Activated CD8-positive, alpha-beta T cell treated with anti-CD3 and anti-CD28 coated beads for 36 hours (primary cell): ENCODE results near the gene THSD7B. TPM values are rescaled to one million over a fixed set of nuclear protein-coding genes. Genes with fewer than 3 reads are reported as not detected.

Experiments used
- ATAC-seq: fragments of 200-7000 bp; cut with Tn5 transposase; one replicate; pipeline ENCODE4 v1.10.0; 2021; ENCODE audit warnings: mild to moderate bottlenecking, moderate library complexity
- CTCF ChIA-PET: fragments of 350-600 bp; sonication (Branson Sonifier 250); formaldehyde crosslinking; loops from one replicate; lab custom pipeline; 2021; ENCODE audit warnings: antibody characterized with exemption; lab: Charles Lee
- POLR2A ChIA-PET: fragments of 350-600 bp; sonication (Branson Sonifier 250); formaldehyde crosslinking; loops from one replicate; lab custom pipeline; 2021; ENCODE audit warnings: antibody characterized with exemption; lab: Charles Lee
- DNase-seq: peaks from one replicate; pipeline ENCODE4 v3.0.0-alpha.2; 2020
- H3K27ac Mint-ChIP-seq: one replicate; pipeline ENCODE4 v1.8.0; 2021; ENCODE audit warnings: mild to moderate bottlenecking, mixed read lengths
- H3K27me3 Mint-ChIP-seq: one replicate; pipeline ENCODE4 v1.8.0; 2021; ENCODE audit warnings: mixed read lengths
- H3K36me3 Mint-ChIP-seq: one replicate; pipeline ENCODE4 v1.8.0; 2021; ENCODE audit warnings: low read depth, mixed read lengths
- H3K4me1 Mint-ChIP-seq: one replicate; pipeline ENCODE4 v1.8.0; 2021; ENCODE audit warnings: low read depth, mixed read lengths
- H3K4me3 Mint-ChIP-seq: one replicate; pipeline ENCODE4 v1.8.0; 2021; ENCODE audit warnings: mild to moderate bottlenecking, moderate library complexity, mixed read lengths
- H3K9me3 Mint-ChIP-seq: one replicate; pipeline ENCODE4 v1.8.0; 2021; ENCODE audit warnings: mixed read lengths
- intact Hi-C: fragments of 100-400 bp; cut with micrococcal nuclease; formaldehyde crosslinking; loops from one replicate; pipeline ENCODE4 v1.10.0; 2022
- total RNA-seq, 2 experiments: library from RNA; stranded (reverse); gene quantifications; one replicate each; pipeline ENCODE4 v1.2.3, GENCODE V29; 2021
- TF ChIP-seq, protein P1 (sequence below): fragments of 200-600 bp; IDR thresholded peaks from one replicate; pipeline ENCODE4 v1.8.0; 2022; ENCODE audit warnings: antibody characterized with exemption, mild to moderate bottlenecking

The THSD7B gene
- total RNA-seq, 2 experiments from 2014 or later, result not detected

DNA sequence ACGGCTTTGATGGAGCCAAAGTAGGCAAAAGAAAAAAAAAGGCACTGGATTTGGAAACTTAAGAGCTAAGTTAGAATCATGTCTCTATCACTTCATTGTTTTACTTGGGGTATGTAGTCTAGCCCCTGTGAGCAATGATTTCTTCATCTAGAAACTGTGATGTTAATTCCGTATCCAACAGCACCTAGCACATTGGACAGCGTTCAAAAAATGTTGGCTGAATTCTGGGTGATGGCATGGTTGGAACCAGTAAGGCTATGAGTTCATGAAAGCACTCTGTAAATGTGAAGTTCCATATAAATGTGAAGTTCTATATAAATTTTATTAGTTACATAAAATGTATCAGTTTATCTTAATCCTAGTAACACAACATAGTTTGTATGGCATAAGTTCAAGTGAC is 890.5 kb downstream of the THSD7B start:
- Mint-ChIP-seq H3K4me1 (no peaks in the 10 kb centered on the region), H3K27me3 (no peaks in the 10 kb centered on the region), H3K9me3 (no peaks in the 10 kb centered on the region), H3K27ac (no peak overlapping the region), H3K36me3 (no peaks in the 10 kb centered on the region), H3K4me3 (no peak overlapping the region)
- TF ChIP-seq, protein P1, sequence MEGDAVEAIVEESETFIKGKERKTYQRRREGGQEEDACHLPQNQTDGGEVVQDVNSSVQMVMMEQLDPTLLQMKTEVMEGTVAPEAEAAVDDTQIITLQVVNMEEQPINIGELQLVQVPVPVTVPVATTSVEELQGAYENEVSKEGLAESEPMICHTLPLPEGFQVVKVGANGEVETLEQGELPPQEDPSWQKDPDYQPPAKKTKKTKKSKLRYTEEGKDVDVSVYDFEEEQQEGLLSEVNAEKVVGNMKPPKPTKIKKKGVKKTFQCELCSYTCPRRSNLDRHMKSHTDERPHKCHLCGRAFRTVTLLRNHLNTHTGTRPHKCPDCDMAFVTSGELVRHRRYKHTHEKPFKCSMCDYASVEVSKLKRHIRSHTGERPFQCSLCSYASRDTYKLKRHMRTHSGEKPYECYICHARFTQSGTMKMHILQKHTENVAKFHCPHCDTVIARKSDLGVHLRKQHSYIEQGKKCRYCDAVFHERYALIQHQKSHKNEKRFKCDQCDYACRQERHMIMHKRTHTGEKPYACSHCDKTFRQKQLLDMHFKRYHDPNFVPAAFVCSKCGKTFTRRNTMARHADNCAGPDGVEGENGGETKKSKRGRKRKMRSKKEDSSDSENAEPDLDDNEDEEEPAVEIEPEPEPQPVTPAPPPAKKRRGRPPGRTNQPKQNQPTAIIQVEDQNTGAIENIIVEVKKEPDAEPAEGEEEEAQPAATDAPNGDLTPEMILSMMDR, result no peak
- ChIA-PET POLR2A (no interaction called here), CTCF (no interaction called here)
- ATAC-seq (no peak), DNase-seq (no peak)
- intact Hi-C loops, result no loop called here

DNA sequence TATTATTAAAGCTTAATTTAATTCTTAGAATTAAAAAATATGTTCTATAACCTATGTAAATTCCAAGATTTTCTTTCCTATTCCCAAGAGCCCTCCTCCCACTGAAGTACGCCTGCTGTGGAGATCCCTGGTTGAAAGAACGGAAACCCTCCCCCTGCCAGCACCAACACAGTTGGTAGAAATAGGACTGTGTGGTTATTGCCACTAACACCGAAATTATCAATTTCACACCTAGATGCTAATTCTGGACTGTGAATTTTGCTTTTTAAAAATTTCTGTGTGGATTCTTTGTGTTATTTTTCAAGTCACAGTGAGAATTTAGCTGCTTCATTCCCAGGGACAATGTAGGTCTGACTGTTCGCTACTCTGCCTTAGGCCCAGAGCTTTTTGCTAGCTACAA is 893.1 kb downstream of the THSD7B start:
- no peaks in the 10 kb centered on the region for H3K27me3 Mint-ChIP-seq
- POLR2A ChIA-PET, result interaction anchor here (0.7 kb wide), 1 partner anchor 69 kb away, joined by 3 read pairs; no protein-coding TSS in a partner anchor
- TF ChIP-seq, protein P1, result no peak
- no peak overlapping the region for H3K27ac Mint-ChIP-seq
- no peaks in the 10 kb centered on the region for H3K4me1 Mint-ChIP-seq
- H3K4me3 Mint-ChIP-seq, result no peak overlapping the region
- ATAC-seq (no peak), DNase-seq (no peak)
- H3K9me3 Mint-ChIP-seq, result peaks cover 1% of the 10 kb centered on the region
- intact Hi-C loops, result no loop called here
- H3K36me3 Mint-ChIP-seq, result no peaks in the 10 kb centered on the region
- CTCF ChIA-PET, result no interaction called here

DNA sequence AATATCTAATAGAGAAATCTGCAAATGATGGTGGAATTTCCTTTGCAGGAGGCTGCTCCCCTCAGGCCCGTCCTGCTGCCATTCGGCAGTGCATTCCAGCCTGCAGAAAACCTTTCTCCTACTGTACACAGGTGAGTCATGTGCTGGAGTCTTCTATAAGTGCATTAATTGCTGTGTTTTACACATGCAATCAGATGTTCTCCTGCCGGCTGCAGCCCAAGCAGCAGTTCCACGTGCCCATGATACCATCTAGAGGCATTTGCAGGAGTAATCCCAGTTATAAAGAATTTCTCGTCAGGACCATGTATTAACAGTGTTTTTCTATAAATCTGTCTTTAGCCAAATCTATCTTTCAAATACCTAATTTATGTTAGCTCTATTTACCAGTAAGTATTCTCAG is 894.3 kb downstream of the THSD7B start:
- Mint-ChIP-seq H3K4me3 (no peak overlapping the region), H3K9me3 (peaks cover 1% of the 10 kb centered on the region), H3K4me1 (no peaks in the 10 kb centered on the region), H3K27ac (no peak overlapping the region), H3K27me3 (no peaks in the 10 kb centered on the region), H3K36me3 (no peaks in the 10 kb centered on the region)
- TF ChIP-seq, protein P1, result no peak
- DNase-seq, result no peak
- no peak for ATAC-seq
- CTCF ChIA-PET, result no interaction called here
- POLR2A ChIA-PET, result no interaction called here
- intact Hi-C loops, result no loop called here

DNA sequence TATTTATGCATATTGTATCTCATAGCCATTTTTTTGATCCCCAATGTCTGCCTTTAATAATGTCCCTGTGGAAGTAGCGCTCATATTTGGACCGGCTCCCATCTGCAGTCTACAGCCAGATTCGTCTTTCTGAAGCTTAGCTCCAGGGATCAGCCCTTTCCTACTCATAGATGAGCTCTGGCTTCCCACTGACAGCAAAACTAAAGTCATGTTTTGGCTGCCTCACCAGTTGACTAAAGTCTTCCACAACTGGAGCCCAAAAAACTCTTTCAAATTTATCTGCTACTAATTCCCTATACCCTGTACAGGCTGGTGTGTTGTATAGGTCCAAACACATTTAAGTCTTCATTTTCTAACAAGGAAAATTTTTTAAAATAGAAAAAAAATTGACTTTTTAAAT is 904.8 kb downstream of the THSD7B start:
- Mint-ChIP-seq H3K27me3 (no peaks in the 10 kb centered on the region), H3K4me1 (no peaks in the 10 kb centered on the region), H3K27ac (no peak overlapping the region), H3K4me3 (no peak overlapping the region), H3K9me3 (no peaks in the 10 kb centered on the region), H3K36me3 (no peaks in the 10 kb centered on the region)
- TF ChIP-seq, protein P1, result no peak
- DNase-seq, result no peak
- ChIA-PET POLR2A (no interaction called here), CTCF (no interaction called here)
- no peak for ATAC-seq
- intact Hi-C loops, result no loop called here

DNA sequence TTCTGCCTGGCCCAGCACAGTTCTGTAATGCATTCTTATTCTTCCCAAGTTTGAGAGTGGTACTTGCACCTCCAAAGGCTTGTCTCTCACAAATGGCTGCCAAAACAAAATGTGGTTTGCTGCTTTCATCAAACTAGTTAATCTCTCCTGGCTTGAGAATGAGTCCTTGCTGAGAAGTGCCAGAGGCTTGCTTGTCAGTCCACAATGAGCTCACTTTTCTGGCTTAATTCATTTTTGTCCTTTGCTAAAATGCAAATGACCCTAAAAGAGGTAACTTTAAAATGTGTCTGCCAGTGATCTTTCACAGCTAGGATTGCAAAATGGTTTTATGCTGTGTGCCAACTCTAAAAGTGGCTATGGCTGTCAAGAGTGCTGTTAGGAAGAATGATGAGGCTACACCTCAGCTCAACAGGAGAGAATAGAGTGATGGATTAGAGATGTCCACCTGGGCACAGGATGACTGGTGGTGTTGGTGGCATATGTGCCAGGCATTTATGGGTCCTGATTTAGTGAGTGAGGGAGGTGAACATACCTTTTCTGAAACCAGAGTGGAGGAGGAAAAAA is 907.7 kb downstream of the THSD7B start:
- no peak overlapping the region for H3K27ac Mint-ChIP-seq
- H3K9me3 Mint-ChIP-seq, result no peaks in the 10 kb centered on the region
- intact Hi-C loops, result no loop called here
- no peaks in the 10 kb centered on the region for H3K4me1 Mint-ChIP-seq
- no peaks in the 10 kb centered on the region for H3K27me3 Mint-ChIP-seq
- ATAC-seq (no peak), DNase-seq (no peak)
- ChIA-PET CTCF (no interaction called here), POLR2A (no interaction called here)
- no peak overlapping the region for H3K4me3 Mint-ChIP-seq
- H3K36me3 Mint-ChIP-seq, result no peaks in the 10 kb centered on the region
- TF ChIP-seq, protein P1, result no peak
